Activated CD4-positive, alpha-beta T cell treated with anti-CD3 and anti-CD28 coated beads for 36 hours (primary cell): ENCODE measurements around the gene TBXA2R. TPM values are rescaled to one million over a fixed set of nuclear protein-coding genes. Genes with fewer than 3 reads are reported as not detected.

Source experiments
- ATAC-seq: fragments of 200-7000 bp; cut with Tn5 transposase; one replicate; pipeline ENCODE4 v1.10.0; 2021; ENCODE audit warnings: mild to moderate bottlenecking, moderate library complexity
- CTCF ChIA-PET: fragments of 350-600 bp; sonication (Branson Sonifier 250); formaldehyde crosslinking; loops from one replicate; lab custom pipeline; 2021; ENCODE audit warnings: antibody characterized with exemption; lab: Charles Lee
- POLR2A ChIA-PET: fragments of 350-600 bp; sonication (Branson Sonifier 250); formaldehyde crosslinking; loops from one replicate; lab custom pipeline; 2021; ENCODE audit warnings: antibody characterized with exemption, inconsistent platforms; lab: Charles Lee
- DNase-seq: peaks from one replicate; pipeline ENCODE4 v3.0.0-alpha.2; 2020
- H3K27ac Mint-ChIP-seq: one replicate; pipeline ENCODE4 v1.8.0; 2021; ENCODE audit warnings: mixed read lengths
- H3K27me3 Mint-ChIP-seq: one replicate; pipeline ENCODE4 v1.8.0; 2021; ENCODE audit warnings: mixed read lengths
- H3K36me3 Mint-ChIP-seq: one replicate; pipeline ENCODE4 v1.8.0; 2021; ENCODE audit warnings: low read depth, mixed read lengths
- H3K4me1 Mint-ChIP-seq: one replicate; pipeline ENCODE4 v1.8.0; 2021; ENCODE audit warnings: mixed read lengths
- H3K4me3 Mint-ChIP-seq: one replicate; pipeline ENCODE4 v1.8.0; 2021; ENCODE audit warnings: mild to moderate bottlenecking, moderate library complexity, mixed read lengths
- H3K9me3 Mint-ChIP-seq: one replicate; pipeline ENCODE4 v1.8.0; 2021; ENCODE audit warnings: low read depth, mixed read lengths
- intact Hi-C, 2 experiments: fragments of 100-400 bp; cut with DNase I in 1 of 2; cut with micrococcal nuclease in 1 of 2; formaldehyde crosslinking; loops; one replicate each; pipeline versions ENCODE4 v1.14.2 to v1.15.1; 2022 to 2024; cut with DNase I, micrococcal nuclease
- total RNA-seq, 2 experiments: library from RNA; stranded (reverse); gene quantifications; one replicate each; pipeline ENCODE4 v1.2.3, GENCODE V29; 2021

TBXA2R gene
- total RNA-seq, 2 experiments from 2014 or later = 0.64 to 0.72 TPM

GRCh38 chr19:3603121-3603811 is 3.4 kb downstream of the TBXA2R start:
- H3K36me3 Mint-ChIP-seq = no peaks in the 10 kb centered on the region

GRCh38 chr19:3601021-3601420 is 5.7 kb downstream of the TBXA2R start:
- ATAC-seq = no peak

More at GRCh38 chr19:3603121-3603811, 3.4 kb downstream of the TBXA2R start:
- H3K4me3 Mint-ChIP-seq = no peak overlapping the region
- ATAC-seq (no peak), DNase-seq (no peak)
- H3K4me1 Mint-ChIP-seq = peaks cover 2% of the 10 kb centered on the region
- intact Hi-C loops = no loop called here
- no peaks in the 10 kb centered on the region for H3K9me3 Mint-ChIP-seq
- CTCF ChIA-PET = no interaction called here
- POLR2A ChIA-PET = no interaction called here
- H3K27me3 Mint-ChIP-seq = peaks cover 2% of the 10 kb centered on the region
- no peak overlapping the region for H3K27ac Mint-ChIP-seq

GRCh38 chr19:3599776-3600187 is 6.9 kb downstream of the TBXA2R start:
- CTCF ChIA-PET = interaction anchor here (0.6 kb wide), 1 partner anchor 220 kb away, joined by 3 read pairs; no protein-coding TSS in a partner anchor
- POLR2A ChIA-PET = no interaction called here
- intact Hi-C loops = no loop called here
- Mint-ChIP-seq H3K9me3 (no peaks in the 10 kb centered on the region), H3K27ac (no peak overlapping the region), H3K36me3 (no peaks in the 10 kb centered on the region), H3K27me3 (no peaks in the 10 kb centered on the region), H3K4me1 (no peaks in the 10 kb centered on the region), H3K4me3 (no peak overlapping the region)
- no peak for DNase-seq
- ATAC-seq = no peak

More at GRCh38 chr19:3601021-3601420, 5.7 kb downstream of the TBXA2R start:
- no peak for DNase-seq
- intact Hi-C loops = no loop called here
- CTCF ChIA-PET = interaction anchor here (0.6 to 1.1 kb wide), 4 partner anchors 15 to 565 kb away, joined by 3 read pairs; partner anchors contain the start of gene GIPC3
- POLR2A ChIA-PET = no interaction called here
- Mint-ChIP-seq H3K27me3 (no peaks in the 10 kb centered on the region), H3K9me3 (no peaks in the 10 kb centered on the region), H3K4me1 (no peaks in the 10 kb centered on the region), H3K27ac (no peak overlapping the region), H3K36me3 (no peaks in the 10 kb centered on the region), H3K4me3 (no peak overlapping the region)

GRCh38 chr19:3595521-3596061 is 11.1 kb downstream of the TBXA2R start:
- Mint-ChIP-seq H3K27me3 (no peaks in the 10 kb centered on the region), H3K4me3 (no peak overlapping the region), H3K4me1 (no peaks in the 10 kb centered on the region), H3K36me3 (no peaks in the 10 kb centered on the region), H3K9me3 (no peaks in the 10 kb centered on the region), H3K27ac (no peak overlapping the region)
- POLR2A ChIA-PET = no interaction called here
- DNase-seq = no peak
- no peak for ATAC-seq
- CTCF ChIA-PET = interaction anchor here (0.6 to 0.7 kb wide), 2 partner anchors 47 to 51 kb away, joined by 3 read pairs; no protein-coding TSS in a partner anchor
- intact Hi-C loops = no loop called here

GRCh38 chr19:3593156-3593555 is 13.5 kb downstream of the TBXA2R start:
- no peak for ATAC-seq
- H3K4me1 Mint-ChIP-seq = no peaks in the 10 kb centered on the region
- H3K9me3 Mint-ChIP-seq = no peaks in the 10 kb centered on the region
- ChIA-PET CTCF (interaction anchor here (1.3 kb wide), 1 partner anchor 20 kb away, joined by 4 read pairs; no protein-coding TSS in a partner anchor), POLR2A (interaction anchor here (0.6 kb wide), 1 partner anchor 10 kb away, joined by 6 read pairs; no protein-coding TSS in a partner anchor)
- DNase-seq = no peak
- no peaks in the 10 kb centered on the region for H3K36me3 Mint-ChIP-seq
- intact Hi-C loops = no loop called here
- no peaks in the 10 kb centered on the region for H3K27me3 Mint-ChIP-seq
- H3K4me3 Mint-ChIP-seq = no peak overlapping the region
- no peak overlapping the region for H3K27ac Mint-ChIP-seq

GRCh38 chr19:3591876-3592613 is 14.6 kb downstream of the TBXA2R start:
- DNase-seq (no peak), ATAC-seq (no peak)
- Mint-ChIP-seq H3K36me3 (no peaks in the 10 kb centered on the region), H3K4me3 (no peak overlapping the region), H3K27ac (no peak overlapping the region), H3K27me3 (no peaks in the 10 kb centered on the region), H3K4me1 (no peaks in the 10 kb centered on the region), H3K9me3 (no peaks in the 10 kb centered on the region)
- POLR2A ChIA-PET = interaction anchor here (0.7 to 0.9 kb wide), 2 partner anchors 12 to 74 kb away, joined by 3 to 5 read pairs; no protein-coding TSS in a partner anchor
- CTCF ChIA-PET = interaction anchor here (0.5 to 2.4 kb wide), 11 partner anchors 10 to 1012 kb away, joined by 3 to 7 read pairs (median 3); partner anchors contain the start of gene MFSD12
- intact Hi-C loops = no loop called here

- intact Hi-C loops = no loop called here
- ChIA-PET POLR2A (no interaction called here), CTCF (interaction anchor here (0.6 to 2.4 kb wide), 7 partner anchors 9 to 63 kb away, joined by 3 to 7 read pairs (median 5); partner anchors contain the start of gene MFSD12)
- no peak for ATAC-seq
- DNase-seq = no peak
- H3K27me3 Mint-ChIP-seq = no peaks in the 10 kb centered on the region
- H3K9me3 Mint-ChIP-seq = no peaks in the 10 kb centered on the region
- H3K36me3 Mint-ChIP-seq = no peaks in the 10 kb centered on the region
- no peak overlapping the region for H3K27ac Mint-ChIP-seq
- no peaks in the 10 kb centered on the region for H3K4me1 Mint-ChIP-seq
- H3K4me3 Mint-ChIP-seq = no peak overlapping the region
Measured at GRCh38 chr19:3590991-3591659, 15.6 kb downstream of the TBXA2R start.

GRCh38 chr19:3589949-3590348 is 16.7 kb downstream of the TBXA2R start:
- no peaks in the 10 kb centered on the region for H3K9me3 Mint-ChIP-seq
- POLR2A ChIA-PET = no interaction called here
- no peaks in the 10 kb centered on the region for H3K4me1 Mint-ChIP-seq
- no peak for DNase-seq
- no peak for ATAC-seq
- no peaks in the 10 kb centered on the region for H3K27me3 Mint-ChIP-seq
- H3K27ac Mint-ChIP-seq = no peak overlapping the region
- CTCF ChIA-PET = interaction anchor here (0.6 to 2.4 kb wide), 3 partner anchors 33 to 117 kb away, joined by 3 to 6 read pairs (median 5); partner anchors contain the start of gene MFSD12
- no peak overlapping the region for H3K4me3 Mint-ChIP-seq
- intact Hi-C loops = no loop called here
- no peaks in the 10 kb centered on the region for H3K36me3 Mint-ChIP-seq

- ATAC-seq = no peak
- POLR2A ChIA-PET = no interaction called here
- CTCF ChIA-PET = interaction anchor here (2.4 kb wide), 1 partner anchor 32 kb away, joined by 6 read pairs; the partner anchor contains the start of gene MFSD12
Measured at GRCh38 chr19:3589439-3589838, 17.2 kb downstream of the TBXA2R start.

GRCh38 chr19:3586707-3587346 is 19.8 kb downstream of the TBXA2R start:
- Mint-ChIP-seq H3K27me3 (no peaks in the 10 kb centered on the region), H3K4me3 (no peak overlapping the region), H3K27ac (no peak overlapping the region), H3K4me1 (no peaks in the 10 kb centered on the region), H3K36me3 (no peaks in the 10 kb centered on the region), H3K9me3 (no peaks in the 10 kb centered on the region)
- intact Hi-C loops = loop anchor here in 1 of 2 experiments (1.0 to 2.0 kb wide), 2 partner anchors 32 to 119 kb away; no protein-coding TSS in a partner anchor
- CTCF ChIA-PET = interaction anchor here (0.6 to 1.0 kb wide), 4 partner anchors 18 to 326 kb away, joined by 3 to 6 read pairs (median 3); no protein-coding TSS in a partner anchor
- DNase-seq = no peak
- ATAC-seq = no peak
- POLR2A ChIA-PET = no interaction called here

More at GRCh38 chr19:3589439-3589838, 17.2 kb downstream of the TBXA2R start:
- DNase-seq = no peak
- Mint-ChIP-seq H3K27ac (no peak overlapping the region), H3K9me3 (no peaks in the 10 kb centered on the region), H3K4me1 (no peaks in the 10 kb centered on the region), H3K4me3 (no peak overlapping the region), H3K27me3 (no peaks in the 10 kb centered on the region), H3K36me3 (no peaks in the 10 kb centered on the region)
- intact Hi-C loops = no loop called here
